PFSK-1 (cell line): Measurements from ENCODE around the gene MMD.

ENCODE experiments used
- SIN3A ChIP-seq: IDR thresholded peaks from 2 replicates; pipeline ENCODE4 v1.6.1; 2012; ENCODE audit warnings: mild to moderate bottlenecking, low read length, moderate library complexity, borderline replicate concordance; ENCODE audit not compliant: insufficient read depth
- TF ChIP-seq, protein P1 (sequence below), 2 experiments: IDR thresholded peaks; 2 replicates each; pipeline versions ENCODE4 v1.6.1 to v1.8.0; 2011 to 2012; ENCODE audit warnings: low read depth in 2 of 2, low read length in 2 of 2, control low read depth in 1 of 2, inconsistent platforms in 1 of 2, mild to moderate bottlenecking in 1 of 2, moderate library complexity in 1 of 2; ENCODE audit not compliant: insufficient read depth in 1 of 2

DNA sequence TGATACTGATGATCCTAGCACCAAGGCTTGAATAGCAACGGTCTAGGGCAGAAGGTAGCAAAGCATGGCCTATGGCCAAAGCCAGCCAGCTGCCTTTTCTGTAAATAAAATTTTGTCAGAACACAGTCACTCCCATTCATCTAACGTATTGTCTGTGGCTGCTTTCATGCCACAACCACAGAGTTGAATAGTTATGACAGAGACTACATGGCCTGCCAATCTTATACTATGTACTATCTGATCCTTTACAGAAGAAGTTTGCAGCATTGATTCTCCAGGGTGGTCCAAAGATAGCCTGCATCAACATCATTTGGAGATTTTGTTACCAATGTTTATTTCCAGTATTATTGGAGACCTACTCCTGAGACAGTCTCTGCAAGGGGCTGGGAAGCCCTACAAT is 19.9 kb upstream of the MMD start:
- TF ChIP-seq, protein P1, sequence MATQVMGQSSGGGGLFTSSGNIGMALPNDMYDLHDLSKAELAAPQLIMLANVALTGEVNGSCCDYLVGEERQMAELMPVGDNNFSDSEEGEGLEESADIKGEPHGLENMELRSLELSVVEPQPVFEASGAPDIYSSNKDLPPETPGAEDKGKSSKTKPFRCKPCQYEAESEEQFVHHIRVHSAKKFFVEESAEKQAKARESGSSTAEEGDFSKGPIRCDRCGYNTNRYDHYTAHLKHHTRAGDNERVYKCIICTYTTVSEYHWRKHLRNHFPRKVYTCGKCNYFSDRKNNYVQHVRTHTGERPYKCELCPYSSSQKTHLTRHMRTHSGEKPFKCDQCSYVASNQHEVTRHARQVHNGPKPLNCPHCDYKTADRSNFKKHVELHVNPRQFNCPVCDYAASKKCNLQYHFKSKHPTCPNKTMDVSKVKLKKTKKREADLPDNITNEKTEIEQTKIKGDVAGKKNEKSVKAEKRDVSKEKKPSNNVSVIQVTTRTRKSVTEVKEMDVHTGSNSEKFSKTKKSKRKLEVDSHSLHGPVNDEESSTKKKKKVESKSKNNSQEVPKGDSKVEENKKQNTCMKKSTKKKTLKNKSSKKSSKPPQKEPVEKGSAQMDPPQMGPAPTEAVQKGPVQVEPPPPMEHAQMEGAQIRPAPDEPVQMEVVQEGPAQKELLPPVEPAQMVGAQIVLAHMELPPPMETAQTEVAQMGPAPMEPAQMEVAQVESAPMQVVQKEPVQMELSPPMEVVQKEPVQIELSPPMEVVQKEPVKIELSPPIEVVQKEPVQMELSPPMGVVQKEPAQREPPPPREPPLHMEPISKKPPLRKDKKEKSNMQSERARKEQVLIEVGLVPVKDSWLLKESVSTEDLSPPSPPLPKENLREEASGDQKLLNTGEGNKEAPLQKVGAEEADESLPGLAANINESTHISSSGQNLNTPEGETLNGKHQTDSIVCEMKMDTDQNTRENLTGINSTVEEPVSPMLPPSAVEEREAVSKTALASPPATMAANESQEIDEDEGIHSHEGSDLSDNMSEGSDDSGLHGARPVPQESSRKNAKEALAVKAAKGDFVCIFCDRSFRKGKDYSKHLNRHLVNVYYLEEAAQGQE (IDR thresholded peaks at IDR 0.05; ENCODE audit: insufficient read depth in 1 of 2, low read depth in 2 of 2, low read length in 2 of 2) = no peak
- TF ChIP-seq SIN3A = no peak
